HepG2 (cell line): Measurements from ENCODE around the gene C16orf78.

Experiments used
- BHLHE40 ChIP-seq: IDR thresholded peaks from 2 replicates; pipeline ENCODE4 v1.6.1; 2011; ENCODE audit warnings: low read length, improper control_type of control experiment
- FOXA3 ChIP-seq: IDR thresholded peaks from 2 replicates; pipeline ENCODE4 v1.6.1; 2016; ENCODE audit warnings: missing genetic modification reagents, missing compliant biosample characterization
- IRX3 ChIP-seq: sonication (generic); formaldehyde crosslinking; IDR thresholded peaks from 2 replicates; pipeline ENCODE4 v1.8.1; 2023; ENCODE audit warnings: mild to moderate bottlenecking, low read depth, missing genetic modification reagents, borderline replicate concordance
- RNF2 ChIP-seq: fragments of 450-650 bp; conservative IDR thresholded peaks from 2 replicates; pipeline ENCODE4 v1.6.1; 2016; ENCODE audit warnings: low read depth
- SOX5 ChIP-seq: IDR thresholded peaks from 2 replicates; pipeline ENCODE4 v1.6.1; 2016; ENCODE audit warnings: borderline replicate concordance
- SP1 ChIP-seq, 2 experiments: fragments of 450-650 bp in 1 of 2; sonication (generic) in 1 of 2; formaldehyde crosslinking in 1 of 2; IDR thresholded peaks; 2 replicates each; pipeline versions ENCODE4 v1.4.0 to v1.6.1; 2016 to 2020; ENCODE audit warnings: missing genetic modification reagents in 1 of 2
- XRCC5 ChIP-seq: fragments of 200-400 bp; formaldehyde crosslinking; optimal IDR thresholded peaks from 2 replicates; pipeline ENCODE3; 2017; ENCODE audit warnings: mild to moderate bottlenecking, low read length
- ZBTB7B ChIP-seq: sonication (generic); formaldehyde crosslinking; IDR thresholded peaks from 2 replicates; pipeline ENCODE4 v1.4.0; 2020; ENCODE audit warnings: missing genetic modification reagents
- ZNF746 ChIP-seq: sonication (generic); formaldehyde crosslinking; IDR thresholded peaks from 2 replicates; pipeline ENCODE4 v1.8.0; 2022; ENCODE audit warnings: mild to moderate bottlenecking, missing genetic modification reagents
- ZNF768 ChIP-seq: sonication (generic); formaldehyde crosslinking; IDR thresholded peaks from 2 replicates; pipeline ENCODE4 v1.4.0; 2020; ENCODE audit warnings: missing genetic modification reagents
- TF ChIP-seq, protein P1 (sequence below): sonication (generic); formaldehyde crosslinking; IDR thresholded peaks from 2 replicates; pipeline ENCODE4 v1.5.0; 2020; ENCODE audit warnings: mild to moderate bottlenecking, missing genetic modification reagents, moderate library complexity
- TF ChIP-seq, protein P2 (sequence below): sonication (generic); formaldehyde crosslinking; IDR thresholded peaks from 2 replicates; pipeline ENCODE4 v1.9.0; 2021; ENCODE audit warnings: missing genetic modification reagents, borderline replicate concordance

DNA sequence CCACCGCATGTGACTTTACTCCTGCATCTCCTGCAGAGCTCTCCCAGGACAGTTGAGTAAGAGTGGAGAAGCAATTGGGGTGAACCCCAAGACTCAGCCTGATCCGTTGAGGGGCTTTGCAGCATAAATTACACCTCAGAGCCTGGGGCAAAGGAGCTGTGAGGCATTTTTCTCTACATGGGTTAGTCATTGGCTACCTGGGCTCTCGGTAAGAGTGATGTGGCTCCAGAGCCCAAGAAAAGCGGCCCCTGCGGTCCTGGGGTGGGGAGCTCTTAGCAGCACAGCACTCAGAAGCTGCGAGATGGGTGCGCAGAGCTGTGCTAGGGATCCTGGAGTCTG, 40.4 kb upstream of the C16orf78 start:
- TF ChIP-seq SOX5 (CRISPR knock-in tag) (no peak), SP1 (IDR thresholded peaks at IDR 0.05) (no peak), SP1 (CRISPR knock-in tag; IDR thresholded peaks at IDR 0.05) (no peak), RNF2 (no peak), ZNF768 (no peak), FOXA3 (CRISPR knock-in tag) (no peak), ZBTB7B (no peak), XRCC5 (no peak), ZNF746 (CRISPR knock-in tag) (no peak), IRX3 (CRISPR knock-in tag) (no peak), BHLHE40 (no peak)
- TF ChIP-seq, protein P1, sequence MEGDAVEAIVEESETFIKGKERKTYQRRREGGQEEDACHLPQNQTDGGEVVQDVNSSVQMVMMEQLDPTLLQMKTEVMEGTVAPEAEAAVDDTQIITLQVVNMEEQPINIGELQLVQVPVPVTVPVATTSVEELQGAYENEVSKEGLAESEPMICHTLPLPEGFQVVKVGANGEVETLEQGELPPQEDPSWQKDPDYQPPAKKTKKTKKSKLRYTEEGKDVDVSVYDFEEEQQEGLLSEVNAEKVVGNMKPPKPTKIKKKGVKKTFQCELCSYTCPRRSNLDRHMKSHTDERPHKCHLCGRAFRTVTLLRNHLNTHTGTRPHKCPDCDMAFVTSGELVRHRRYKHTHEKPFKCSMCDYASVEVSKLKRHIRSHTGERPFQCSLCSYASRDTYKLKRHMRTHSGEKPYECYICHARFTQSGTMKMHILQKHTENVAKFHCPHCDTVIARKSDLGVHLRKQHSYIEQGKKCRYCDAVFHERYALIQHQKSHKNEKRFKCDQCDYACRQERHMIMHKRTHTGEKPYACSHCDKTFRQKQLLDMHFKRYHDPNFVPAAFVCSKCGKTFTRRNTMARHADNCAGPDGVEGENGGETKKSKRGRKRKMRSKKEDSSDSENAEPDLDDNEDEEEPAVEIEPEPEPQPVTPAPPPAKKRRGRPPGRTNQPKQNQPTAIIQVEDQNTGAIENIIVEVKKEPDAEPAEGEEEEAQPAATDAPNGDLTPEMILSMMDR = no peak
- TF ChIP-seq, protein P2, sequence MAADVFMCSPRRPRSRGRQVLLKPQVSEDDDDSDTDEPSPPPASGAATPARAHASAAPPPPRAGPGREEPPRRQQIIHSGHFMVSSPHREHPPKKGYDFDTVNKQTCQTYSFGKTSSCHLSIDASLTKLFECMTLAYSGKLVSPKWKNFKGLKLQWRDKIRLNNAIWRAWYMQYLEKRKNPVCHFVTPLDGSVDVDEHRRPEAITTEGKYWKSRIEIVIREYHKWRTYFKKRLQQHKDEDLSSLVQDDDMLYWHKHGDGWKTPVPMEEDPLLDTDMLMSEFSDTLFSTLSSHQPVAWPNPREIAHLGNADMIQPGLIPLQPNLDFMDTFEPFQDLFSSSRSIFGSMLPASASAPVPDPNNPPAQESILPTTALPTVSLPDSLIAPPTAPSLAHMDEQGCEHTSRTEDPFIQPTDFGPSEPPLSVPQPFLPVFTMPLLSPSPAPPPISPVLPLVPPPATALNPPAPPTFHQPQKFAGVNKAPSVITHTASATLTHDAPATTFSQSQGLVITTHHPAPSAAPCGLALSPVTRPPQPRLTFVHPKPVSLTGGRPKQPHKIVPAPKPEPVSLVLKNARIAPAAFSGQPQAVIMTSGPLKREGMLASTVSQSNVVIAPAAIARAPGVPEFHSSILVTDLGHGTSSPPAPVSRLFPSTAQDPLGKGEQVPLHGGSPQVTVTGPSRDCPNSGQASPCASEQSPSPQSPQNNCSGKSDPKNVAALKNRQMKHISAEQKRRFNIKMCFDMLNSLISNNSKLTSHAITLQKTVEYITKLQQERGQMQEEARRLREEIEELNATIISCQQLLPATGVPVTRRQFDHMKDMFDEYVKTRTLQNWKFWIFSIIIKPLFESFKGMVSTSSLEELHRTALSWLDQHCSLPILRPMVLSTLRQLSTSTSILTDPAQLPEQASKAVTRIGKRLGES = no peak
